Glutamatergic neuron (in vitro differentiated cells): ENCODE data around the gene SRMS. TPM values are rescaled to one million over a fixed set of nuclear protein-coding genes. Genes with fewer than 3 reads are reported as not detected.

ENCODE experiments used
- DNase-seq: peaks from one replicate; pipeline ENCODE4 v3.0.0; 2022
- H3K27ac Mint-ChIP-seq: one replicate; pipeline ENCODE4 v1.8.0; 2020; ENCODE audit warnings: mild to moderate bottlenecking, mixed read lengths, inconsistent platforms; ENCODE audit not compliant: unreplicated experiment
- H3K27me3 Mint-ChIP-seq: one replicate; pipeline ENCODE4 v1.8.0; 2020; ENCODE audit warnings: mild to moderate bottlenecking, moderate library complexity, mixed read lengths, inconsistent platforms; ENCODE audit not compliant: unreplicated experiment
- H3K36me3 Mint-ChIP-seq: one replicate; pipeline ENCODE4 v1.8.0; 2020; ENCODE audit warnings: mild to moderate bottlenecking, mixed read lengths, inconsistent platforms; ENCODE audit not compliant: unreplicated experiment
- H3K4me1 Mint-ChIP-seq: one replicate; pipeline ENCODE4 v1.8.0; 2020; ENCODE audit warnings: mild to moderate bottlenecking, low read depth, mixed read lengths, inconsistent platforms; ENCODE audit not compliant: unreplicated experiment
- H3K4me3 Mint-ChIP-seq: one replicate; pipeline ENCODE4 v1.8.0; 2020; ENCODE audit warnings: mild to moderate bottlenecking, mixed read lengths, inconsistent platforms; ENCODE audit not compliant: unreplicated experiment
- H3K9me3 Mint-ChIP-seq: one replicate; pipeline ENCODE4 v1.8.0; 2020; ENCODE audit warnings: mild to moderate bottlenecking, moderate library complexity, mixed read lengths, inconsistent platforms; ENCODE audit not compliant: unreplicated experiment
- total RNA-seq: library from RNA; stranded (reverse); fragmentation: NEBNext Ultra II Directional; extraction: Animal tissue kit (Norgen Biotek cat#: 25700); gene quantifications from one replicate; pipeline ENCODE4 v1.2.1, GENCODE V29; 2021; ENCODE audit not compliant: unreplicated experiment
- TF ChIP-seq, protein P1 (sequence below): fragments of 200-600 bp; sonication (generic); IDR thresholded peaks from one replicate; pipeline ENCODE4 v1.5.0; 2021; ENCODE audit not compliant: partially characterized antibody, unreplicated experiment

Gene SRMS
- total RNA-seq, 1 donor from 2014 or later, result not detected

DNA sequence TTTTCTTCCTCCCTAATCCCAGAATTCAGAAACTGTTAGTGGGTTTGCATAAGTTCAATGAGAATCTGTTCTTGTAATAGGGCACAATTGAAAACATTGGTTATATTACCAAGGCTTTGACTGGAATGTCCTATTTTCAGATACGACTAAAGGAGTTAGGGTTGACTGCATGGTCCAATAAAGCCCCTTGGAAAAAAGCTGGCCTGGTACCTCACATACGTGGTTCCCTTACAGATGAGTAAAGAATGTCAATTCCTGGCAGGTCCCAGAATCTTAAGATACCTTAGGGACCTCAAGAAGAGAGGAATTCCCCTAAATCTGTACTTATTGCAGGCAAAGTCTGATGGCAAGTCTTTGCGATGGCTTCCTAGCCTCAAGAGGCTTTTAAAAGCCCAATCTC lies 22.4 kb downstream of the SRMS start:
- Mint-ChIP-seq H3K4me3 (no peak overlapping the region), H3K27me3 (peaks cover 14% of the 10 kb centered on the region), H3K27ac (no peak overlapping the region), H3K4me1 (peaks cover 7% of the 10 kb centered on the region), H3K9me3 (peaks cover 14% of the 10 kb centered on the region), H3K36me3 (peaks cover 3% of the 10 kb centered on the region)
- TF ChIP-seq, protein P1, sequence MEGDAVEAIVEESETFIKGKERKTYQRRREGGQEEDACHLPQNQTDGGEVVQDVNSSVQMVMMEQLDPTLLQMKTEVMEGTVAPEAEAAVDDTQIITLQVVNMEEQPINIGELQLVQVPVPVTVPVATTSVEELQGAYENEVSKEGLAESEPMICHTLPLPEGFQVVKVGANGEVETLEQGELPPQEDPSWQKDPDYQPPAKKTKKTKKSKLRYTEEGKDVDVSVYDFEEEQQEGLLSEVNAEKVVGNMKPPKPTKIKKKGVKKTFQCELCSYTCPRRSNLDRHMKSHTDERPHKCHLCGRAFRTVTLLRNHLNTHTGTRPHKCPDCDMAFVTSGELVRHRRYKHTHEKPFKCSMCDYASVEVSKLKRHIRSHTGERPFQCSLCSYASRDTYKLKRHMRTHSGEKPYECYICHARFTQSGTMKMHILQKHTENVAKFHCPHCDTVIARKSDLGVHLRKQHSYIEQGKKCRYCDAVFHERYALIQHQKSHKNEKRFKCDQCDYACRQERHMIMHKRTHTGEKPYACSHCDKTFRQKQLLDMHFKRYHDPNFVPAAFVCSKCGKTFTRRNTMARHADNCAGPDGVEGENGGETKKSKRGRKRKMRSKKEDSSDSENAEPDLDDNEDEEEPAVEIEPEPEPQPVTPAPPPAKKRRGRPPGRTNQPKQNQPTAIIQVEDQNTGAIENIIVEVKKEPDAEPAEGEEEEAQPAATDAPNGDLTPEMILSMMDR, result no peak
- no peak for DNase-seq

DNA sequence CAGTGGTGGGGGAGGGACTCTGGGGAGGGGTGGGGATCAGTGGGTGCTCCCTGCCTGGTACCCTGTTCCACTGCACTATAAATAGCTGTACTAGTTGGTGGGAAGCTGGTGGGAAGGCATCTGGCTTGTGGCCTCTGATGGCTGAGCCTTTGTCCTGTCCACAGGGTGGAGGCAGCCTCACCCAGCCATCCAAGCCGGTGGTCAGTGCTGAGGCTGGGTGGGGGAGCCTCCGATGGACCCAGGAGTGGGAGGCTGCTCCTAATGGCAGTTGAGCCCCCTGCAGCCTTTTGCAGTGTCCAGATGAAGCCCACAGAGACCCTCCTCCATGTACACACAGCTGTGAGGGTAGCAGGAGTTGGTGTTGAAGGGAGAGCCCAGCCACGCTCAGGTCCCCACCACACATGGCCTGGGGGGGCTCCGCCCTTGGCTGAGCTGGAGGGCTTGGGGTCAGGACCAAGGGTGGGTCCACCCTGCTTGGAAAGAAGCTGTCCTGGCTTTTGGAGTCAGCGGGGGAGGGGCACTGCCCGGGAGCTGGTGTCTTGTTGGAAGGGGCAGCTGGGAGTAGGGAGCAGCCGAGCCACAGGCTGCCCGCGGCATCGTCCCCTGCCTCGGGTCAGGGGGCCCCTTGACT lies 24.5 kb downstream of the SRMS start:
- H3K4me1 Mint-ChIP-seq, result peaks cover 2% of the 10 kb centered on the region
- H3K9me3 Mint-ChIP-seq, result peaks cover 14% of the 10 kb centered on the region
- TF ChIP-seq, protein P1, result no peak
- H3K27ac Mint-ChIP-seq, result no peak overlapping the region
- H3K27me3 Mint-ChIP-seq, result peaks cover 14% of the 10 kb centered on the region
- peak; percentile 18 for DNase-seq
- no peak overlapping the region for H3K4me3 Mint-ChIP-seq
- peaks cover 3% of the 10 kb centered on the region for H3K36me3 Mint-ChIP-seq

DNA sequence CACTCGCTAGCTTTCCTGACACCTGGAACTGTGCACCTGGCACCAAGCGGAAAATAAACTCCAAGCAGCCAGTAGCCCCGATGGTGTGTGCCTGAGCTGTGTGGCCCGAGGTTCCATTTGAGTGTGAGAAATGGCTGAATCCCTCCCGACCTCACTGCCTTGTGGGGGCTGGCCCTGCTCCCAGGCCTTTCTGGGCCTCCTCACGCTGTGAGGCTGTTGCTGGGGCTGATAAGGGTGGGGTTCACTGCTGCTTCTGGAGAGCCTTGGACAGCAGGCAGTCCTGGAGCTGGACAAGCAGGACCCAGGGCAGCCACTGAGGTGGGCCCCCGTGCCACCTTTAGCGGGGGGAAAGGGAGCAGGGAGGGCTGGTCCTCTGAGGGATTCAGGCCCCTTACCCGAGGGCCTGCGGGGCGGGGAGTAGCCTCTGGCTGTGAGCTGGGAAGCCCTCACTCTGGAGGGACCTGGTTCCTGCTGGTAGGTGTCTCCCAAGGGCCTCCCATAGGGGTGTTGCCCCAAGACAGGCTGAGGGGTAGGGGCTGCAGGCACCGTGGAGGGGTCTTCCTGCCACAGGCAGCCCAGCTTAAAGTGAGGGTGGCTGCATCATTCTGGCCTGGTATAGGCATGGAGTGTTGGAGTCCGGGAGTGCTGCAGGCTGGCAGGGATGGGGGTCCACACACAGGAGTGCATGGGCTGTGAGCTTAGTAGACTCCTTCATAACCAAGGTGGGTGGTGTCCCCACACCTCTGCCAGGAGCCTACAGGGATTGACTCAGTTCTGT lies 25.3 kb downstream of the SRMS start:
- Mint-ChIP-seq H3K36me3 (peaks cover 3% of the 10 kb centered on the region), H3K4me1 (peaks cover 5% of the 10 kb centered on the region), H3K27me3 (peaks cover 18% of the 10 kb centered on the region), H3K4me3 (peak overlapping the region; percentile 91), H3K9me3 (peaks cover 14% of the 10 kb centered on the region), H3K27ac (peak overlapping the region; percentile 70)
- DNase-seq, result no peak
- TF ChIP-seq, protein P1, result no peak

DNA sequence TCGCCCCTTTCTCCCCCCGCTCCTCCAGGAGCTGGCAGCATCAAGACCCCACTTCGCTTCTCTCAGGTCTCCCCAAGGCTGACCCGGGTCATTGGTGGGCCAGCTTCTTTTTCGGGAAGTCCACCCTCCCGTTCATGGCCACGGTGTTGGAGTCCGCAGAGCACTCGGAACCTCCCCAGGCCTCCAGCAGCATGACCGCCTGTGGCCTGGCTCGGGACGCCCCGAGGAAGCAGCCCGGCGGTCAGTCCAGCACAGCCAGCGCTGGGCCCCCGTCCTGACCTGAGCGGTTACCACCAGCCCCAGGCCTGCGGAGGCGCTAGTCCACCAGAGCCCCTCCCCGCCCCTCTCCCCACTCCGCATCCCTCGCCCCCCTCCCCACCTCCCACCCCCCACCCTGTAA lies 25.9 kb downstream of the SRMS start:
- Mint-ChIP-seq H3K27me3 (peaks cover 15% of the 10 kb centered on the region), H3K36me3 (peaks cover 3% of the 10 kb centered on the region), H3K4me1 (peaks cover 5% of the 10 kb centered on the region), H3K4me3 (peak overlapping the region; percentile 91), H3K27ac (peak overlapping the region; percentile 84), H3K9me3 (peaks cover 14% of the 10 kb centered on the region)
- peak; percentile 45 for DNase-seq
- TF ChIP-seq, protein P1, result no peak

DNA sequence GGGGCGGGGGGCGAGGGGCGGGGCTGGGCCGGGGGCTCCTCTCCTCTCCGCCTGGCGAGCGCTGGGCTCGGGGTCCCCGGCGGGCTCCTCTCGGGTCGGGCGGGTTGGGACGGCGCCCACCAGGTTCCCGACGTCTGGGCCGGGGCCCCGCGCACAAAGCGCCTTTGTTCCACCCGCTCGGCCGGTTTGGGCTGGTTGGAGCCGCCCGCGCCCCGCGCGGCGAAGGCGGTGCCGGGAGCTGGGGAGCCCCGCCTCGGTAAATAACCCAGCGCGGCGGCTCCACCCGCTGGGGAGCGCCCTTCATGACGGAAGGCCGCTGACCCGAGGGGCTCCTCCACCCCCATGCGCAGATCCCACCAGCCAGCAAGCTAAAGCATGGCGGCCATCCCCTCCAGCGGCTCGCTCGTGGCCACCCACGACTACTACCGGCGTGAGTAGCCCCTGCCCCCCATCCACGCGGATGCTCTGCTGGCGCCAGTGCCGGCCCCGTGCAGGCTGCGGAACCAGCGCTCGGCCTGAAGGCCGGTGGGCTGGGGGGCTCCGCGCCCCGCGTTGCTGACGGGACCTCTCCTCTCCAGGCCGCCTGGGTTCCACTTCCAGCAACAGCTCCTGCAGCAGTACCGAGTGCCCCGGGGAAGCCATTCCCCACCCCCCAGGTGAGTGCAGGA lies 26.5 kb downstream of the SRMS start:
- Mint-ChIP-seq H3K4me3 (peak overlapping the region; percentile 91), H3K27me3 (peaks cover 15% of the 10 kb centered on the region), H3K36me3 (peaks cover 3% of the 10 kb centered on the region), H3K4me1 (peaks cover 5% of the 10 kb centered on the region), H3K9me3 (peaks cover 14% of the 10 kb centered on the region), H3K27ac (peak overlapping the region; percentile 84)
- TF ChIP-seq, protein P1, result no peak
- DNase-seq, result peak; percentile 82
